ENCODE results near the gene S100Z. TPM values are rescaled to one million over a fixed set of nuclear protein-coding genes. Genes with fewer than 3 reads are reported as not detected.

Gene S100Z
- total and polyA plus RNA-seq, 9 of the 15 experiments (the other 6 are each of a cell fraction or from before 2014, with no cell fraction given), result 0.15 to 0.42 (median 0.20) TPM; not detected in 6

- TF ChIP-seq REST (IDR thresholded peaks at IDR 0.05; ENCODE audit: borderline replicate concordance), result no peak
- no peak for TF ChIP-seq REST (CRISPR knock-in tag; IDR thresholded peaks at IDR 0.05; ENCODE audit: low read depth)
- TF ChIP-seq STAT6 (CRISPR knock-in tag; IDR thresholded peaks at IDR 0.05), result no peak
- TF ChIP-seq ZNF586 (CRISPR knock-in tag; conservative IDR thresholded peaks at IDR 0.05), result no peak
- 0 out of 2 replicates have a peak, but pooled peaks have one; percentile 38 for TF ChIP-seq RUNX1 (IDR thresholded peaks at IDR 0.05; ENCODE audit: low read depth)
- no peak for TF ChIP-seq HOXB6 (CRISPR knock-in tag; IDR thresholded peaks at IDR 0.05; ENCODE audit: borderline replicate concordance)
- no peak for TF ChIP-seq SNRNP70 (optimal IDR thresholded peaks at IDR 0.05; ENCODE audit: low read depth, low read length)
- no peak for TF ChIP-seq ZC3H4 (CRISPR knock-in tag; IDR thresholded peaks at IDR 0.05; ENCODE audit: borderline replicate concordance)
- TF ChIP-seq ZNF224 (CRISPR knock-in tag; IDR thresholded peaks at IDR 0.05), result no peak
- no peak for TF ChIP-seq NFE2 (IDR thresholded peaks at IDR 0.05; ENCODE audit: low read depth)
- peak; percentile 55 for TF ChIP-seq RBFOX2 (IDR thresholded peaks at IDR 0.05; ENCODE audit: low read depth, low read length)
- TF ChIP-seq TEAD1 (CRISPR knock-in tag; IDR thresholded peaks at IDR 0.05), result peak in 1 of 2 experiments; percentile 74; a peak in 1 of 4 replicates
- peak; percentile 41 for TF ChIP-seq ZFX (CRISPR knock-in tag; IDR thresholded peaks at IDR 0.05)
- TF ChIP-seq ASH1L (IDR thresholded peaks at IDR 0.05; ENCODE audit: borderline replicate concordance, low read depth, partially characterized antibody), result peak; percentile 58
- 0 out of 2 replicates have a peak, but pooled peaks have one; percentile 23 for TF ChIP-seq TRIM25 (IDR thresholded peaks at IDR 0.05; ENCODE audit: borderline replicate concordance)
Observed at GRCh38 chr5:76849419-76850291, at the start of gene S100Z (continued).
